MG63 (cell line): ENCODE measurements around the gene RBM33. TPM values are rescaled to one million over a fixed set of nuclear protein-coding genes. Genes with fewer than 3 reads are reported as not detected.

ENCODE experiments used
- DNase-seq: peaks from one replicate; pipeline ENCODE4 v3.0.0-alpha.2; 2020
- H3K27me3 ChIP-seq: fragments of 250-450 bp; sonication (Bioruptor Pico); 2 replicates; pipeline ENCODE4 v1.5.1; 2020; ENCODE audit warnings: mild to moderate bottlenecking, moderate library complexity
- H3K36me3 ChIP-seq: fragments of 250-450 bp; sonication (Bioruptor Pico); 2 replicates; pipeline ENCODE4 v1.5.1; 2020; ENCODE audit warnings: mild to moderate bottlenecking, moderate library complexity
- H3K4me3 ChIP-seq: fragments of 250-450 bp; sonication (Bioruptor Pico); 2 replicates; pipeline ENCODE4 v1.5.1; 2020; ENCODE audit warnings: mild to moderate bottlenecking, moderate library complexity
- H3K9me3 ChIP-seq: fragments of 250-450 bp; sonication (Bioruptor Pico); 2 replicates; pipeline ENCODE4 v1.5.1; 2020; ENCODE audit warnings: mild to moderate bottlenecking, moderate library complexity
- total RNA-seq: library from RNA; depleted of rRNA; stranded (reverse); fragments of >200 nt; shearing (Covaris generic); gene quantifications from 2 replicates; pipeline ENCODE4 v1.2.3, GENCODE V29; 2014; ENCODE audit warnings: low replicate concordance

The RBM33 gene
- total RNA-seq, 1 experiment from 2014 or later: 7.6 TPM

DNA sequence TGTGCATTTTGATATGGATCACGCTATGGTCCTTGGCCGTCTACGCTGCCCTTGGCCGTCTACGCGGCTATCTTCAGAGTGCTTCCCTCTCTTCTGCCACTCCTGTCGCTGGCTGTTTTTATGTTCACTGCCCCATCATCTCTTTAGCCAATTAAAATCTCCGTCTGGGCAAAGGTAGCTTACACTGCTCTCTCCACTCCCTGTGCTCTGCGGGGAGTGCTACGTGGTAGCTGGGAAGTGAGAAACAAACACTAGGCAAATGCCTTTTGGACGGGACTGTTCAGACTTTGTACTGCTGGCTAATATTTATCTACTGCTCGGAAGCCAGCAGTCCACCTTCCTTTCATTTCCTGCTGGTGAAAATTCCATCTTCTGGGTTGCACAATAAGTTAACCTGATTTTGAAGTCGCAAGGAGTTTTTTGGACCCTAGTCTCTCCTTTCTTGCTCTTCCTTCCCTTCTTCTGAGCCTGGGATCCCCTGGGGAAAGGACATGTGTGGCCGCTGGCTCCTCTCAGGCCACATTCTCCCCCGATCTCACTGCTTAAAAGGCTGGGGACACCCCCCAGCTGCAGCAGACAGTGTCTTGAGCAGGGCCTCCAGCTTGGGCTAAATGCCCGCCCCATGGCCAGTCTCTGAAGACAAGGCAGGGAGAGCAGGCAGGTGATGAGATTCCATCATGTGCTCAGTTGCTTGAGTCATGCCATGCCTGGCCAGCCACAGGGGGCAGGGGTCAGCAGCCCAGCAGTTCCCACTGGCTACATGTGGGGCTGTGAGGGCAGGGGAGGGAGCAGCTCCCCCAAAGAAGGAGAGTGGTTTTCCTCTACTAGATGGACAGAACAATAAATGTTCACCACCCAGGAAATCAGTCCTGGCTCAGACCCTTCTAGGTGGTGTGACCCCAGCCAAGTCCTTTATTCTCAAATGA, 25.5 kb upstream of the RBM33 start:
- Histone ChIP-seq H3K36me3 (no peaks in the 10 kb centered on the region), H3K4me3 (no peak overlapping the region), H3K27me3 (no peaks in the 10 kb centered on the region), H3K9me3 (no peaks in the 10 kb centered on the region)
- no peak for DNase-seq

DNA sequence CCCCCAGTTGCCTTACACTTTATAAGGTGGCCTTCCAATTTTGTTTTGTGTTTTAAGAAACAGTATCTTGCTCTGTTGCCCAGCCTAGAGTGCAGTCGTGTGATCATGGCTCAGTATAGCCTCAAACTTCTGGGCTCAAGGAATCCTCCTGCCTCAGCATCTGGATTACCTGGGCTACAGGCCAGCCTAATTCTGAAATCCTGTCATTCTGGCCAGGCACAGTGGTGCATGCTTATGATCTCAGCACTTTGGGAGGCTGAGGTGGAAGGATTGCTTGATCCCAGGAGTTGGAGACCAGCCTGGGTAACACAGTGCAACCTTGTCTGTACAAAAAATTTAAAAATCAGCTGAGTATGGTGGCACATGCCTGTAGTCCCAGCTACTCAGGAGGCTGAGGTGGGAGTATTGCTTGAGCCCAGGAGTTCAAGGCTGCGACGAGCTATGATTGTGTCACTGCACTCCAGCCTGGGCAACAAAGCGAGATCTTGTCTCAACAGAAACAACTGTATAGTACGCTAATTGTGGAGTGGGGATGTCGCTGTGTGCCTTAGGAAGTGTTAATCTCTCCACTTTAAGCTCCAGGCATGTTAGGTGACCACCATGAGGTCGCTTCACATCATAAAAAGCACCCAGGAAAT, 24.7 kb upstream of the RBM33 start:
- Histone ChIP-seq H3K9me3 (no peaks in the 10 kb centered on the region), H3K36me3 (no peaks in the 10 kb centered on the region), H3K27me3 (no peaks in the 10 kb centered on the region), H3K4me3 (no peak overlapping the region)
- no peak for DNase-seq

DNA sequence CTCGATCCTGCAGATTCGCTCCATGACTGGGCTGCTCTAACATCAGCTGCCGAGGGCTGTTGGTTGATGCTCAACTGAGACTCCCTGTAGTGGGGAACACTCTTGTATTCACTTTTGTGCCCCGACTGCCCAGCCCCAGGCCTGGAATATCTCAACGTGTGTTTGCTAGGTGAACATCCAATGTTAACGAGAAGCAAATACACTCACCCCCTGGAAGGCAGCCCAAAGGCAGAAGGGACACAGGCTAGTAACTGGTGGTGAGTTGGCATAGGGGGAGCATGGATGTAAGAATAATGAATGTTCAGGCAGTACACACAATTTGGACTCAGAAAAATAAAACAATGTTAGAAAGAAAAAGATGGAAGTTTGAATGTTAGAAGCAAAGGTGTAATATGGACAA, 24.0 kb upstream of the RBM33 start:
- Histone ChIP-seq H3K27me3 (no peaks in the 10 kb centered on the region), H3K9me3 (no peaks in the 10 kb centered on the region), H3K36me3 (no peaks in the 10 kb centered on the region), H3K4me3 (no peak overlapping the region)
- no peak for DNase-seq

DNA sequence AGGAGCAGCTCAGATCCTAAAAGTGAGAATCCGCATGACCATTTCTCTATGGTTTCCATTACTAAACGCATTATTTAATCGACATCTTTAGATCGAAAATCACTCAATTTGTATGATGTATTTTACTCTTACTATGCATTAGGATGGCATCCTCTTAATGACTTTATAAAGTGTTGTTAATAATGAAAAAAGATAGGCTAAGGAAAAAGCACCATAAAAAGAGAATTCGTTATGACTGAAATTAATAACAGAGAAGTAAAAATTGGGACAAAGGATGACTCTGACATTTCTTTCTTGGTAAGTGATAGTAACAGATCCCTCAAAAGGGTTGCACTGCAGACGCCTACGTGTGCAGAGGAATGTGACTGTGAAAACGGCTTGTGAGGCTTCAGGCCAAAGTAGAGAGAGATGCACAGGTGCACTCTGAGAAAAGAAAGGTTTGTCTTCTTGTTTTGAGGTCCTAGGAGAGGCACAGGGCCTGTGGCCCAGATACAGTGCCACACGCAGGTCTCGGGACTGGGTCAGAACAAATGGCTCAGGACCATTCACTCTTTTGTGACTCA, 23.0 kb upstream of the RBM33 start:
- H3K36me3 ChIP-seq: no peaks in the 10 kb centered on the region
- DNase-seq: no peak
- no peaks in the 10 kb centered on the region for H3K9me3 ChIP-seq
- H3K4me3 ChIP-seq: no peak overlapping the region
- no peaks in the 10 kb centered on the region for H3K27me3 ChIP-seq

DNA sequence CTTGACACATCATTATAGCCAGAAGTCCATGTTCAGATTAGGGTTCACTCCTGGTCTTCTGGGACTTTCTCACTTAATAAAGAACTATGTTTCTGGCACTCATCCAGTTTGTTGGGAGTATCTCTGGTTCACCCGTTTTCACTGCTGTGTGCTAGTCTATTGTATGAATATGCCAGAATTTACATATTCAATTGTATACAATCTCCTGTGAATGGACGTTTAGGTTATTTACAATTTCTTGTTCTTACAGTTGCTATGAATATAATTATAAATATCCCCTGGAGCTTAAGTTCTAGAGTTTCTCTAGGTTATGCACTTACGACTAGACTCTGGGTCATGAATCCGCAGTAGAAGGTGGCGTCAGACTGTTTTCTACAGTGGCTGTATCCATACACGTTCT, 20.0 kb upstream of the RBM33 start:
- Histone ChIP-seq H3K36me3 (no peaks in the 10 kb centered on the region), H3K9me3 (no peaks in the 10 kb centered on the region), H3K4me3 (no peak overlapping the region), H3K27me3 (no peaks in the 10 kb centered on the region)
- no peak for DNase-seq

DNA sequence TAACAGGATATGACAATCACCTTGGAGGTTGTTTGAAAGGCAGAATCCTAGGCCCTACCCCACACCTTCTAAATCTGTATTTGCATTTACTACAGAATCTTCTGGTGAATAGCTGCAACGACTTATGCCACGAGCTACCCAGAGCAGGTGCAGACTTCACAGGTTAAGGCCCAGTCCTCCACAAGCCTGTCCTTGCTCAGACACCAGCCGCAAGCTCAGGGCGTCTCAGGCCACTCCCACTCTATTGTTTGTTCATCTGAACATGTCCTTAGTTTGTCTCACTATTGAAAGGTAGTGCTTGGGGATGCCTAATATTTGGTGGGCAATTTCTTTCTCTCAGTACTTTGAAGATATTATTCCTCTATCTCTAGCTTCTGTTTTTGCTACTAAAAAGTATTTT, 18.9 kb upstream of the RBM33 start:
- no peaks in the 10 kb centered on the region for H3K27me3 ChIP-seq
- no peaks in the 10 kb centered on the region for H3K36me3 ChIP-seq
- no peaks in the 10 kb centered on the region for H3K9me3 ChIP-seq
- DNase-seq: no peak
- no peak overlapping the region for H3K4me3 ChIP-seq

DNA sequence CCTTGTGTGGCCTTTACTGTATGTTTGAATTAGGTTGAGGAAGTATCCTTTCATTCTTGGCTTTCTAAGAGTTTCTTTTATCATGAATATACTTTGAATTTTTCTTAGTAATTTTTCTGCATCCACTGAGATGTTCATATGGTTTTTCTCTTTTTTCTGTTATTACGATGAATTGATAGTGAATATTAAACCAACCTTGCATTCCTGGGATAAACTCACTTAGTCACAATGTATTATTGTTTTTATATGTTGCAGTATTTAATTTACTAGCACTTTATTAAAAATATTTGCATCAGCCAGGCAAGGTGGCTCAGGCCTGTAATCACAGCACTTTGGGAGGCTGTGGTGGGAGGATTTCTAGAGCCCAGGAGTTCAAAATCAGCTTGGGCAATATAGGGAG, 15.3 kb upstream of the RBM33 start:
- no peak overlapping the region for H3K4me3 ChIP-seq
- DNase-seq: no peak
- no peaks in the 10 kb centered on the region for H3K9me3 ChIP-seq
- no peaks in the 10 kb centered on the region for H3K36me3 ChIP-seq
- no peaks in the 10 kb centered on the region for H3K27me3 ChIP-seq

DNA sequence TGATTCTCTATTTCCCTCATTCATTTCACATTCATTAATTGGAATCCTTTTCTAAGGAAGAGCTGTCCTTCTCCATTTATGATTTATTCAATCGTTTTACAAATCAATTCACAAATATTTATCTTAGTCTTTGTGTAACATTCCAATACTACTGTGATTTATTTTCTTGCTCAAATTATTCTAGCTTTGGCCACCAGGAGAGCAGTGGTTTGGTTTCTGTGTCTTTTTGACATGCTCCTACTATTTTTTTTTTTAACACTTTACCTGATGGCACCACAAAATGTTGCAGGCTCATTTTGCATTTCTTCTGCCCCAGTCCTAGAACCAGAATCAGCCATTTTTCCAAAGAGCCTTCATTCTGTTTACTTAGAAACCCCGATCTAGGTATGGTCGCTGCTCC, 13.3 kb upstream of the RBM33 start:
- no peak for DNase-seq
- H3K27me3 ChIP-seq: no peaks in the 10 kb centered on the region
- peaks cover 1% of the 10 kb centered on the region; the same call in 1 of the 2 replicates for H3K9me3 ChIP-seq
- no peaks in the 10 kb centered on the region for H3K36me3 ChIP-seq
- no peak overlapping the region for H3K4me3 ChIP-seq

DNA sequence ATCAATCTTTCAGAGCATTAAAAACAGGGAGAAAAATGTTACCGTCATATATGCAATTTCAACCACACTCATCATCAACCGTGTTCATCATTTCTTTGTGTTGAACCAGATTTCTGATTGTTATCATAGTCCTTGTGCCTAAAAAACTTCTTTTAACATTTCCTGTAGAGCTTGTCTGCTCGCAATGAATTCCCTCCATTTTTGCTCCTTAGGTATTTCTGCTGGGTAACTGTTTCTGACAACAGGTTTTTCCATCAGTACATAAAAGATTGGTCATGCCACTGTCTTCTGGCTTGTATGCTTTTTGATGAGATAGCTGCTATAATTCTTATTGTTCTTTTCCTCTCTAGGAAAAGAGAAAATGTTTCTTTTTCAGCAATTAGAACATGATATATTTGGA, 8.6 kb upstream of the RBM33 start:
- Histone ChIP-seq H3K4me3 (no peak overlapping the region), H3K36me3 (no peaks in the 10 kb centered on the region), H3K9me3 (peaks cover 1% of the 10 kb centered on the region; the same call in 1 of the 2 replicates), H3K27me3 (no peaks in the 10 kb centered on the region)
- no peak for DNase-seq

DNA sequence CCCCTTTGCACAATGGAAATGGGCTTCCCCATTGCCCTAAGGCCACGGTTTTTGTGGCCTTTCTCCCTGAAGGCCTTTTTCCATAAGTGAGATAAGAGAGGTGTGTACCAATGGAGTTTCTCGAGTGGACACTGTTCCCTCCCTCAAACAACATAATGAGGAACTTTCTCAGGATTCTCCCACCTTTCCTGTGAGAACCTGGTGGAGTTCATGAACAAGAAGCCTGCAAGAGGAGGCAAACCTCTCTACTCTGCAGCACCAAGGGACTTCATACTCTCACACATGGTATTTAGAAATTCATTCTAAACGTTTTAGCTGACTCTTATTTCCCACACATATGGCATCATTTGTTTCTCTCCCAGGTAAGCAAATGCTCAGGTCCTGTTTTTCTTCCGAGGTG, 7.3 kb upstream of the RBM33 start:
- no peak for DNase-seq
- Histone ChIP-seq H3K9me3 (peaks cover 1% of the 10 kb centered on the region; the same call in 1 of the 2 replicates), H3K36me3 (no peaks in the 10 kb centered on the region; the same call in 1 of the 2 replicates), H3K27me3 (no peaks in the 10 kb centered on the region), H3K4me3 (no peak overlapping the region)

DNA sequence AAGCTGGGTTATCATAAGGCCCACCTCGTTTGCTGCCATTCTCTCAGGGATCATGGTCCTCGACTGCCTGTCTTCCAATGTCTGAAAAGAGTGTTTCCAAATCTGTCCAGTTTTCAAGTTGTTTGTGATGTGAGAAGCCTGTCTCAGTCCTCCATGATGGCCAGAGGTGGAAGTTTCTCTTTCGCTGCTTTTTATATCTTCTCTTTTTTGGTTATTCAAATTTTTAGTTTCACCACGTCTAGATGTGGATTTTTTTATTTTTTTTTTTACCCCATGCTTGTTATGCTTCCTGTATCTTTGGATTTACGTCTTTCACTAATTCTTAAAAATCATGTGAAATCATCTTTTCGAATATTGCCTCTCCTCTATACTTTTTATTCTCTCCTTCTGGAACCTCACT, 6.1 kb upstream of the RBM33 start:
- no peak for DNase-seq
- H3K4me3 ChIP-seq: no peak overlapping the region
- no peaks in the 10 kb centered on the region for H3K27me3 ChIP-seq
- peaks cover 1% of the 10 kb centered on the region; the same call in 1 of the 2 replicates for H3K9me3 ChIP-seq
- peaks cover 7% of the 10 kb centered on the region for H3K36me3 ChIP-seq

DNA sequence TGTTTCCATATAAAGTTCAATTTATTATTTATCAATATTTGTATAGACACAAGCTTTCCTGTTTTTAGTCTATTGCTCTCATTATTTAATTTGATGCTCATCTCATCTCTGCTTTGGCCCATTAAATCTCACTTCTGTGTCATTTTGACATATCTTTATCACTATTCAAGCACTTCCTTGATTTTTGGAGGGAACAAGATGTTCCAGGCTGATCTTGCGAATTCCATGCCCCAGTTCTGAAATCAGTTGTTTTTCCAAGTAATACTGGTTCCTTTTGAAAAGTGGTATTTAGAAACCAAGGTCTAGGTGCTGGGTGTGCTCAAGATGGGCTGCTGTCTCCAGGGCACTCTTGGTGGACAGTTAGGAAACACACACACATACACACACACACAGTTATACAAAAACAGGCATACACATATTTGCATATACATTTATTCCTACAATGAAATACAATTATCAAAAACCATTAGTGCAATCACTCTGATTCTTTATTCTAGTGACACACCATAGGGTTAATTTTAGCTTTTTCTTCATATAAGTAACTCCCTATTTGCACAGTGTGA, 4.4 kb upstream of the RBM33 start:
- H3K4me3 ChIP-seq: no peak overlapping the region
- no peaks in the 10 kb centered on the region for H3K27me3 ChIP-seq
- H3K36me3 ChIP-seq: peaks cover 7% of the 10 kb centered on the region
- peaks cover 1% of the 10 kb centered on the region; the same call in 1 of the 2 replicates for H3K9me3 ChIP-seq
- DNase-seq: no peak

DNA sequence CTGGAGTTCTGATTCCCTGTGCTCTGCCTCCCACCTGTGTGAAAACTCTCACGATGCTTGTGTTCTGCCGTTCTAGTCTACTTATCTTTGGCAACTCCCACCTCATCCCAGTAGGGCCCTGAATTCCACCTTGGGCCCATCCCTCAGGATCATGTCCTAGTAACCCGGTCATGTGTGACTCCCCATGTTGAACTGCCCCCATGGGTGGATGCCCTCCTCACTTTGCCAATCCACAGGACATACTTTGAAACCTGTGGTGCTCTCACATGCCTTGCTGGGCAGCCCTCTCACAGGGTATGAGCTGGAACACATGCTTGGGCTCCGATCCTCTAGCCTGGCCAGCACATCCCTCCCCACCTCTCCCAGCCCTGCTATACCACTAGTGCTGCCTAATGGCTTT, 3.8 kb upstream of the RBM33 start:
- Histone ChIP-seq H3K4me3 (no peak overlapping the region), H3K27me3 (no peaks in the 10 kb centered on the region), H3K9me3 (peaks cover 1% of the 10 kb centered on the region; the same call in 1 of the 2 replicates), H3K36me3 (peaks cover 7% of the 10 kb centered on the region)
- DNase-seq: no peak

DNA sequence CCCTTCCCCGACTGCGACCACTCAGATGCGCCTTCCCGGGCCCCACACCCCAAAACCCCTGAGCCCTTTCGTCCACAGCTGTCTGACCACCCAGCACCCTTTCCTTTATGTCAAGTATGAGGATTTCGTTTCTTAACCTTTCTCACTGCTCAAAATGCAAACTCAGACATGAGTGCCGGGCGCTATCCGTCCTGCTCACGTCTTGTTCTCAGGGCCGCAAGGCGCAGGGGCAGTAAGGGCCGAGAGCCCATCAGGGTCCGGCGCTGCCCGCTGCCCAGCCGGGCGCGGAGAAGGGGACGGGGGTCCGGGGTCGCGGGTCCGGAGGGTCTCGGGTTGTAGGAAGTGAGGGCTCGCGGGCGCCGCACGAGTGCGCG, 670 bp upstream of the RBM33 start:
- H3K36me3 ChIP-seq: peaks cover 32% of the 10 kb centered on the region
- no peaks in the 10 kb centered on the region for H3K27me3 ChIP-seq
- no peak for DNase-seq
- H3K9me3 ChIP-seq: peaks cover 9% of the 10 kb centered on the region
- H3K4me3 ChIP-seq: peak overlapping the region; percentile 84

DNA sequence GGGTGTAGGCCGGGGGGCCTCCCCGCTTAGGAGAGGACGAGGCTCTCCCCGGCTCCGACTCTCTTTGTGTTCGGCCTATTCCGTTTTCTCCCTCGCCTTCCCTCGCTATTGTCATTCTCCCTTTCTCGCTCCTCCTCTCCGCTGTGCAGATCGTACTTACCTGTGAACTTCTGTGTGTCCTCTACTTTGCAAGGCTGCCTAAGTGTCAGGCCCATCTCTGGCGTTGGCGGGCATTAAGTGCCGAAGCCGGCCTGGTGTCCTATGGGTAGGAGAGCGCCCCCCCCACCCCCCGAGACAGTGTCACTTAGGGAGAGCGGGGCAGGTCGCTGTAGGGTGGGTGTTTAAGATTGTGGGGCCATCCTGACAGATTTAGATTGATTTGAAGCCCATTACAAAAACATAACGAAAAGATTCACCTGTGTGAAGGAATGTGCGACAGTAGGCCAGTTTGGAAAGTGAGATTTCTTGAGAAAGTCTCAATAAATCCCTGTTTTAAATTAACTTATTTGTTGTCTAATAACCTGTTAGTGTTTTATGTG, 579 bp downstream of the RBM33 start:
- peaks cover 16% of the 10 kb centered on the region for H3K9me3 ChIP-seq
- no peaks in the 10 kb centered on the region for H3K27me3 ChIP-seq
- H3K4me3 ChIP-seq: peak overlapping the region; percentile 84
- peaks cover 41% of the 10 kb centered on the region for H3K36me3 ChIP-seq
- peak; percentile 28 for DNase-seq

DNA sequence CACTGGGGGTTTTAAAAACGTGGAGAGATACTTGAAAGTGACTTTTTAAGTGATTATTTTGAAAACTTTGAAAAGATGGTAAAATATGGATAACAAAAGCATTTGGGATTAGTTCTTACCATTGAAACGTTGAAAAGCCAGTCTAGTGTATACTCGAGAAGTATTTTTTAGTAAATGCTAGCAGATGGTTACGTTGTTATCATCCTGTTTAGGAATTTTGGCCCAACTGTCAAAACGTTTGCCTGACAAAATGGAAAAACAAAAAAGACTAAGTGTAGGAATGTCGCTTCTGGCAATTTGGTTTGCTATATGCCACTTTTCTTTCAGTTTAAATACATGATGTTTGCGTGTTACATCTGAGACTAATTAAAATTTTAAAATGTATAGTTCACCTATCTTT, 1.2 kb downstream of the RBM33 start:
- H3K9me3 ChIP-seq: peaks cover 16% of the 10 kb centered on the region
- H3K4me3 ChIP-seq: peak overlapping the region; percentile 84
- H3K36me3 ChIP-seq: peaks cover 41% of the 10 kb centered on the region
- DNase-seq: no peak
- no peaks in the 10 kb centered on the region for H3K27me3 ChIP-seq

DNA sequence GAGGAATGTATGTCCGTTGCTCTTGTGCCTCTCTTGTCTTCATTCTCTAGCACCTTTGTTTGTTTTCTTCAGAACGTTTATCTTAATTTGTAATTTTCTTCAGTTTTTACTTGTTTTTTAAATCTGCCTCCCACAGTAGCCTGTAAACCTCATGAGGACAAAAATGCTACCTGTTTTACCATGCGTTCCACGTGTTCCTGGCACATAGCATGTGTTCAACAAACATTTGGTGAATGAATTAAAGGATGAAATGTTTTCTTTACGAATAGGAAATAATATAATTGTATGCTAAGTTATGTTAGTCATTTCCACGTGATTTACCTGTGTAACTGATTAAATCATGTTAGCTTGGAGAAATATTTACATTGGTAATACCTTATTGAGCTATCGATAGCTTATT, 2.2 kb downstream of the RBM33 start:
- Histone ChIP-seq H3K4me3 (no peak overlapping the region), H3K27me3 (no peaks in the 10 kb centered on the region)

More for the DNA sequence above, 2.2 kb downstream of the RBM33 start:
- peaks cover 41% of the 10 kb centered on the region for H3K36me3 ChIP-seq
- DNase-seq: no peak
- peaks cover 16% of the 10 kb centered on the region for H3K9me3 ChIP-seq
